Coronary artery (tissue), 2 donors: Measurements from ENCODE around the gene SETD5.

Experiments used
- DNase-seq: peaks from one replicate; pipeline ENCODE4 v3.0.0-alpha.2; 2017; ENCODE audit warnings: low spot score
- H3K27ac ChIP-seq, 2 donors: fragments of 200-600 bp; sonication (generic); one replicate each; pipeline ENCODE4 v1.5.1; 2016 to 2019
- H3K4me3 ChIP-seq: fragments of 200-600 bp; sonication (generic); 2 replicates; pipeline ENCODE4 v1.5.1; 2016; ENCODE audit warnings: mild to moderate bottlenecking, moderate library complexity
- TF ChIP-seq, protein P1 (sequence below): fragments of 200-600 bp; sonication (generic); IDR thresholded peaks from one replicate; pipeline ENCODE4 v1.5.1; 2019; ENCODE audit warnings: antibody characterized with exemption

The SETD5 gene

DNA sequence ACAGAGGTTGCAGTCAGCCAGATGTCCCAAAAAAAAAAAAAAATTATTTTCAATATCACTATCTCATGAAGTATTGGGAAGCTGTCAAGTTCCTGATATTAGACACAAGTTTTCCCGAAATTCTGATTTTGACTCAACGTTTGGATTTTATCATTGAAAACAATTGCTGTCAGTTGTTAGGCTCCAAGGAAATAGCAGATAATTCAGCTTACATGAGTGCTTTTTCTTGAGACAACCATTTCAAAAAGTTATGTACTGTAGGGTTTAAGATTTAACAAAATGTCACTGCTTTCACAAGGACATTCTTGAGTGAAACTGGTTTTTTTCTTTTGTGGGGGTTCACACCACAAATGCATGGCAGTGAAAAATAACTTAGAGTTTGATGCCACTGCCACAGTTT, 9.3 kb upstream of the SETD5 start:
- TF ChIP-seq, protein P1, sequence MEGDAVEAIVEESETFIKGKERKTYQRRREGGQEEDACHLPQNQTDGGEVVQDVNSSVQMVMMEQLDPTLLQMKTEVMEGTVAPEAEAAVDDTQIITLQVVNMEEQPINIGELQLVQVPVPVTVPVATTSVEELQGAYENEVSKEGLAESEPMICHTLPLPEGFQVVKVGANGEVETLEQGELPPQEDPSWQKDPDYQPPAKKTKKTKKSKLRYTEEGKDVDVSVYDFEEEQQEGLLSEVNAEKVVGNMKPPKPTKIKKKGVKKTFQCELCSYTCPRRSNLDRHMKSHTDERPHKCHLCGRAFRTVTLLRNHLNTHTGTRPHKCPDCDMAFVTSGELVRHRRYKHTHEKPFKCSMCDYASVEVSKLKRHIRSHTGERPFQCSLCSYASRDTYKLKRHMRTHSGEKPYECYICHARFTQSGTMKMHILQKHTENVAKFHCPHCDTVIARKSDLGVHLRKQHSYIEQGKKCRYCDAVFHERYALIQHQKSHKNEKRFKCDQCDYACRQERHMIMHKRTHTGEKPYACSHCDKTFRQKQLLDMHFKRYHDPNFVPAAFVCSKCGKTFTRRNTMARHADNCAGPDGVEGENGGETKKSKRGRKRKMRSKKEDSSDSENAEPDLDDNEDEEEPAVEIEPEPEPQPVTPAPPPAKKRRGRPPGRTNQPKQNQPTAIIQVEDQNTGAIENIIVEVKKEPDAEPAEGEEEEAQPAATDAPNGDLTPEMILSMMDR = no peak
- DNase-seq = no peak
- no peak overlapping the region for H3K4me3 ChIP-seq
- H3K27ac ChIP-seq = no peak overlapping the region

DNA sequence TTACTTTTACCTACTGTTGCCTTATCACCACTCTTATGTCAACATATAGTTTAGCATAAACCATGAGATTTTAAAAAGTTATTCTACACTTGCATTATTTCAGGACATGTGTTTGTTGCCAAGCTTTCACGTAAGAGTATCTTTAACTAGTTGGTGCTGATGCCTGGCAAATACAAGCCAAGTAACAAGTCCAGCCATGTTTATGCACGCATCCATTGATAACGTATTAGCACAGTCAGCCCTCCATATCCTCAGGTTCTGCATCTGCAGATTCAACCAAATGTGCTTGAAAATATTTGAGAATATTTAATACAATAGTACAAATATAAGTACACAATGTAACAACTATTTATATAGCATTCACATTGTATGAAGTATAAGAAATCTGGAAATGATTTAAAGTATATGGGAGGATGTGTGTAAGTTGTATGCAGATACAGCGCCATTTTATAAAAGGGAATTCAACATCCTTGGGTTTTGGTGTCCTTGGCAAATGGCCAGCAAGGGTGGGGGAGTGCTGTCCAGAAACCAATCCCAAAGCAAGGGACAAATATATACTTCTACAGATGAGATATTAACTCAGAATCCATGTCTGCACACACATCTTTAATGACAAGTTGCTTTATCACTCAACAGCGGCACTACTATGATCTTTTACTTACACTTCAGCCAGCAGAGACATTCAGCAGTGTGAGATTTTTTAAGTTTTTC, 8.7 kb upstream of the SETD5 start:
- H3K4me3 ChIP-seq = no peak overlapping the region

GRCh38 chr3:9390265-9390888, 7.0 kb upstream of the SETD5 start:
- Histone ChIP-seq H3K4me3 (no peak overlapping the region), H3K27ac (no peak overlapping the region)
- TF ChIP-seq, protein P1 = no peak
- DNase-seq = no peak

More for the DNA sequence above, 8.7 kb upstream of the SETD5 start:
- H3K27ac ChIP-seq = no peak overlapping the region
- TF ChIP-seq, protein P1 = no peak
- no peak for DNase-seq

DNA sequence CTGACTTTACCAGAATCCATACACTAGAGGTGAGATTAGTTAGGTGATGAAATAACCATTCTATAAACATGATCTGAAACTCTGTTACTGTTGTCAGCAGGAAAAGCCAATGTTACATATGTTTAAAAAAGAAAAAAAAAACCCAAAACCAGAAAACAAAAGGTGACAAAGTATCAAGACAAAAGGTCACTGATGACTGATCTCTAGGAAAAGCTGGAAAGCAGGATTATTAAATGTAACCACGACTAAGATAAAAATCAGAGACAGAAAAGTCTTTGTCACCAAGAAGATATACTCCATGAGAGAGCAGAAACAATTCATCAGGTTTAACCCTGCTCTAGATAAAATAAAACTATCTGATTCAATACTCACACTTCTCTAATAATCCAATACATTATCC, 5.4 kb upstream of the SETD5 start:
- no peak overlapping the region for H3K27ac ChIP-seq
- TF ChIP-seq, protein P1 = no peak
- H3K4me3 ChIP-seq = no peak overlapping the region
- DNase-seq = no peak

GRCh38 chr3:9395570-9396300, 1.7 kb upstream of the SETD5 start:
- H3K4me3 ChIP-seq = peak overlapping the region; percentile 94
- no peak for DNase-seq
- TF ChIP-seq, protein P1 = no peak

DNA sequence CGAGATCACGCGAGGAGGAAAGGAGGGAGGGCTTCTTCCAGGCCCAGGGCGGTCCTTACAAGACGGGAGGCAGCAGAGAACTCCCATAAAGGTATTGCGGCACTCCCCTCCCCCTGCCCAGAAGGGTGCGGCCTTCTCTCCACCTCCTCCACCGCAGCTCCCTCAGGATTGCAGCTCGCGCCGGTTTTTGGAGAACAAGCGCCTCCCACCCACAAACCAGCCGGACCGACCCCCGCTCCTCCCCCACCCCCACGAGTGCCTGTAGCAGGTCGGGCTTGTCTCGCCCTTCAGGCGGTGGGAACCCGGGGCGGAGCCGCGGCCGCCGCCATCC, 1.1 kb upstream of the SETD5 start:
- TF ChIP-seq, protein P1 = no peak
- peak overlapping the region; percentile 94 for H3K4me3 ChIP-seq
- peak overlapping the region; percentile 98 to 100 for H3K27ac ChIP-seq
- peak; percentile 97 for DNase-seq

More at GRCh38 chr3:9395570-9396300, 1.7 kb upstream of the SETD5 start:
- H3K27ac ChIP-seq = peak overlapping the region; percentile 98 to 100
